ENCODE data around the gene TRIM45.

DNA sequence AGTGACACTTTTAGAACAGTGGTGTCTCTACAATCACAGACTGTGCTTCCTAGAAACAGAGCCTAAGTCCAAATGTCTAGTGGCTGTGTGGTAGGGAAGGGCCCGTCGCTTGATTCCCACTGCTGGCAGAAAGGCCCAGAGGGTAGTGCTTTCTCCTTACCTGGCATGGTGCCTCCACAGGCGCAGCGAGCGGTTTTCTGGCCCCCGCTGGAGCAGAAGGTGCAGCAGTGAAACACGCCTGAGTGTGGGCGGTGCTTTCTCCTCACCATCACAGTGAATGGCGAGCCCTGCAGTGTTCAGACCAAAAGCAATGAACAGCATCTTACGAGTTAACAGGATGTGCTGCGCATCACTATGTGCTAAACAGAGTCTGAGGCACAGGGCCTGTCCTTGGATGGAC lies 8.3 kb downstream of the TRIM45 start:
- TF ChIP-seq, protein P1, sequence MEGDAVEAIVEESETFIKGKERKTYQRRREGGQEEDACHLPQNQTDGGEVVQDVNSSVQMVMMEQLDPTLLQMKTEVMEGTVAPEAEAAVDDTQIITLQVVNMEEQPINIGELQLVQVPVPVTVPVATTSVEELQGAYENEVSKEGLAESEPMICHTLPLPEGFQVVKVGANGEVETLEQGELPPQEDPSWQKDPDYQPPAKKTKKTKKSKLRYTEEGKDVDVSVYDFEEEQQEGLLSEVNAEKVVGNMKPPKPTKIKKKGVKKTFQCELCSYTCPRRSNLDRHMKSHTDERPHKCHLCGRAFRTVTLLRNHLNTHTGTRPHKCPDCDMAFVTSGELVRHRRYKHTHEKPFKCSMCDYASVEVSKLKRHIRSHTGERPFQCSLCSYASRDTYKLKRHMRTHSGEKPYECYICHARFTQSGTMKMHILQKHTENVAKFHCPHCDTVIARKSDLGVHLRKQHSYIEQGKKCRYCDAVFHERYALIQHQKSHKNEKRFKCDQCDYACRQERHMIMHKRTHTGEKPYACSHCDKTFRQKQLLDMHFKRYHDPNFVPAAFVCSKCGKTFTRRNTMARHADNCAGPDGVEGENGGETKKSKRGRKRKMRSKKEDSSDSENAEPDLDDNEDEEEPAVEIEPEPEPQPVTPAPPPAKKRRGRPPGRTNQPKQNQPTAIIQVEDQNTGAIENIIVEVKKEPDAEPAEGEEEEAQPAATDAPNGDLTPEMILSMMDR (IDR thresholded peaks at IDR 0.05; ENCODE audit: low read depth, low read length), result no peak
- no peak for TF ChIP-seq EZH2phosphoT487 (IDR thresholded peaks at IDR 0.05; ENCODE audit: low read depth)

Measured in OCI-LY3 (cell line).